DOHH2 (cell line): ENCODE results near the gene FAM219A.

Experiments
- EZH2phosphoT487 ChIP-seq: fragments of 200-600 bp; sonication (generic); IDR thresholded peaks from 2 replicates; pipeline ENCODE4 v1.6.1; 2017; ENCODE audit warnings: borderline replicate concordance, mild to moderate bottlenecking, antibody characterized with exemption, low read length, moderate library complexity, mixed read lengths
- TF ChIP-seq, protein P1 (sequence below): fragments of 200-600 bp; sonication (generic); IDR thresholded peaks from one replicate; pipeline ENCODE4 v1.5.1; 2014; ENCODE audit warnings: antibody characterized with exemption, mild to moderate bottlenecking, low read depth, low read length; ENCODE audit not compliant: poor library complexity, severe bottlenecking

DNA sequence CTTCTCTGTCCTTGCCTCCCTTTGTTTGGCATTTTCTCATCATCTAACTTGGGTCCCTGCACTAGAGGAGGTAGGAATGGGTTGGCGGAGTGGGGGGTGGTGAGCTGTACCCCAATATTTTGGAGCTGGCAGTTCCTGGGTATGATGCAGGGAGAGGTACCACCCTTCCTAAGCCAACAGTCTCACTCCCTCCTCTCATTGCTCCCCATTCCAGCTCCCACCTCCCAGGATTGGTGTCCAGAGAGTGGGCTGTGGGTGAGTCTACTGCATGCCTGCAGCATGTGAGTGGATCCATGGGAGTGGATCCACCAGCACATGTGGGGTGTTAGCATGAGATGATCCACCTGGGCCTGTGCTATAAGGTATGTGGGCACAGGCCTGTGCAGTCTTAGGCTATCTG, 59.5 kb downstream of the FAM219A start:
- no peak for TF ChIP-seq EZH2phosphoT487
- TF ChIP-seq, protein P1, sequence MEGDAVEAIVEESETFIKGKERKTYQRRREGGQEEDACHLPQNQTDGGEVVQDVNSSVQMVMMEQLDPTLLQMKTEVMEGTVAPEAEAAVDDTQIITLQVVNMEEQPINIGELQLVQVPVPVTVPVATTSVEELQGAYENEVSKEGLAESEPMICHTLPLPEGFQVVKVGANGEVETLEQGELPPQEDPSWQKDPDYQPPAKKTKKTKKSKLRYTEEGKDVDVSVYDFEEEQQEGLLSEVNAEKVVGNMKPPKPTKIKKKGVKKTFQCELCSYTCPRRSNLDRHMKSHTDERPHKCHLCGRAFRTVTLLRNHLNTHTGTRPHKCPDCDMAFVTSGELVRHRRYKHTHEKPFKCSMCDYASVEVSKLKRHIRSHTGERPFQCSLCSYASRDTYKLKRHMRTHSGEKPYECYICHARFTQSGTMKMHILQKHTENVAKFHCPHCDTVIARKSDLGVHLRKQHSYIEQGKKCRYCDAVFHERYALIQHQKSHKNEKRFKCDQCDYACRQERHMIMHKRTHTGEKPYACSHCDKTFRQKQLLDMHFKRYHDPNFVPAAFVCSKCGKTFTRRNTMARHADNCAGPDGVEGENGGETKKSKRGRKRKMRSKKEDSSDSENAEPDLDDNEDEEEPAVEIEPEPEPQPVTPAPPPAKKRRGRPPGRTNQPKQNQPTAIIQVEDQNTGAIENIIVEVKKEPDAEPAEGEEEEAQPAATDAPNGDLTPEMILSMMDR: no peak
